ENCODE measurements around the gene DHRS4L2.
"Not testable (repeated sequence)": the region's sequence is repeated elsewhere in the genome, so short reads cannot be mapped to it uniquely, and the experiment has no call there.

Gene DHRS4L2

GRCh38 chr14:23988607-23989363 lies at the start of gene DHRS4L2:
DHRS4L2 (plus strand) TSS chr14:23988929; CDS start chr14:23988948, 19 bp downstream.
- DNase-seq: peak; percentile 91

- no peak for DNase-seq
Observed at GRCh38 chr14:23939607-23940326, 49.0 kb upstream of the DHRS4L2 start.

GRCh38 chr14:23941230-23941629 lies 47.5 kb upstream of the DHRS4L2 start:
- no peak for DNase-seq

GRCh38 chr14:23941669-23942068 lies 47.1 kb upstream of the DHRS4L2 start:
- DNase-seq: no peak

GRCh38 chr14:23942587-23942986 lies 46.1 kb upstream of the DHRS4L2 start:
- DNase-seq: no peak

- DNase-seq: not testable (repeated sequence)
Observed at GRCh38 chr14:23949069-23949468, 39.7 kb upstream of the DHRS4L2 start.

GRCh38 chr14:23950411-23951135 lies 38.2 kb upstream of the DHRS4L2 start:
- DNase-seq: no peak

- not testable (repeated sequence) for DNase-seq
Observed at GRCh38 chr14:23951136-23951466, 37.6 kb upstream of the DHRS4L2 start.

- DNase-seq: no peak
Observed at GRCh38 chr14:23951590-23952201, 37.0 kb upstream of the DHRS4L2 start.

GRCh38 chr14:23953116-23953463 lies 35.6 kb upstream of the DHRS4L2 start:
- not testable (repeated sequence) for DNase-seq

GRCh38 chr14:23953464-23954278 lies 35.1 kb upstream of the DHRS4L2 start, which contains the start of gene DHRS4:
DHRS4 (plus strand) TSS chr14:23953770; CDS start chr14:23953789, 19 bp downstream.
- peak; percentile 90 for DNase-seq

GRCh38 chr14:23954279-23954614 lies 34.5 kb upstream of the DHRS4L2 start:
- DNase-seq: not testable (repeated sequence)

GRCh38 chr14:23954965-23955364 lies 33.8 kb upstream of the DHRS4L2 start:
- DNase-seq: not testable (repeated sequence)

- not testable (repeated sequence) for DNase-seq
Observed at GRCh38 chr14:23955811-23956210, 32.9 kb upstream of the DHRS4L2 start.

GRCh38 chr14:23957913-23958569 lies 30.7 kb upstream of the DHRS4L2 start:
- DNase-seq: not testable (repeated sequence)

- not testable (repeated sequence) for DNase-seq
Observed at GRCh38 chr14:23960899-23961298, 27.8 kb upstream of the DHRS4L2 start.

GRCh38 chr14:23961704-23962103 lies 27.0 kb upstream of the DHRS4L2 start:
- DNase-seq: not testable (repeated sequence)

GRCh38 chr14:23969130-23969480 lies 19.6 kb upstream of the DHRS4L2 start:
- DNase-seq: not testable (repeated sequence)

- peak; percentile 57 for DNase-seq
Observed at GRCh38 chr14:23969481-23970282, 19.0 kb upstream of the DHRS4L2 start.

- DNase-seq: not testable (repeated sequence)
Observed at GRCh38 chr14:23970283-23970659, 18.5 kb upstream of the DHRS4L2 start.

- not testable (repeated sequence) for DNase-seq
Observed at GRCh38 chr14:23973178-23973577, 15.6 kb upstream of the DHRS4L2 start.

Measured in activated CD4-positive, alpha-beta T cell treated with anti-CD3 and anti-CD28 coated beads, Interleukin-10, Interleukin-2, amounts not matched to agents 100 ng/mL and 50 ng/mL, durations not matched to agents 16 hours and 8 hours (primary cell).